GM11168 (cell line): ENCODE results near the gene SEPTIN5.

ENCODE experiments used
- in situ Hi-C: fragments of 300-500 bp; cut with MboI; formaldehyde crosslinking; loops from one replicate; pipeline ENCODE4 v1.12.0; 2022; ENCODE audit warnings: low sequenced_read_pairs; ENCODE audit not compliant: unreplicated experiment

SEPTIN5 gene

GRCh38 chr22:19767427-19768341 is 53.4 kb downstream of the SEPTIN5 start:
- in situ Hi-C loops, result no loop called here

GRCh38 chr22:19769393-19769715 is 55.1 kb downstream of the SEPTIN5 start:
- in situ Hi-C loops, result no loop called here

GRCh38 chr22:19770349-19771220 is 56.3 kb downstream of the SEPTIN5 start:
- in situ Hi-C loops, result no loop called here

- in situ Hi-C loops, result no loop called here
These were observed 58.0 kb downstream of the SEPTIN5 start for GRCh38 chr22:19772422-19772672.
